Embryonic facial prominence (tissue), 1 donor: Measurements from ENCODE around the gene FUT1.

Source experiments
- DNase-seq: peaks from one replicate; pipeline ENCODE4 v3.0.0-alpha.2; 2016; ENCODE audit errors: extremely low spot score

Gene FUT1

GRCh38 chr19:48741129-48741999 is 11.1 kb downstream of the FUT1 start:
- DNase-seq, result no peak

- no peak for DNase-seq
Observed at GRCh38 chr19:48740164-48740972, 12.1 kb downstream of the FUT1 start, which contains the start of gene RASIP1. Gene RASIP1, minus strand, starts transcription at chr19:48740610. Its CDS starts 328 bp downstream, at chr19:48740282.

DNA sequence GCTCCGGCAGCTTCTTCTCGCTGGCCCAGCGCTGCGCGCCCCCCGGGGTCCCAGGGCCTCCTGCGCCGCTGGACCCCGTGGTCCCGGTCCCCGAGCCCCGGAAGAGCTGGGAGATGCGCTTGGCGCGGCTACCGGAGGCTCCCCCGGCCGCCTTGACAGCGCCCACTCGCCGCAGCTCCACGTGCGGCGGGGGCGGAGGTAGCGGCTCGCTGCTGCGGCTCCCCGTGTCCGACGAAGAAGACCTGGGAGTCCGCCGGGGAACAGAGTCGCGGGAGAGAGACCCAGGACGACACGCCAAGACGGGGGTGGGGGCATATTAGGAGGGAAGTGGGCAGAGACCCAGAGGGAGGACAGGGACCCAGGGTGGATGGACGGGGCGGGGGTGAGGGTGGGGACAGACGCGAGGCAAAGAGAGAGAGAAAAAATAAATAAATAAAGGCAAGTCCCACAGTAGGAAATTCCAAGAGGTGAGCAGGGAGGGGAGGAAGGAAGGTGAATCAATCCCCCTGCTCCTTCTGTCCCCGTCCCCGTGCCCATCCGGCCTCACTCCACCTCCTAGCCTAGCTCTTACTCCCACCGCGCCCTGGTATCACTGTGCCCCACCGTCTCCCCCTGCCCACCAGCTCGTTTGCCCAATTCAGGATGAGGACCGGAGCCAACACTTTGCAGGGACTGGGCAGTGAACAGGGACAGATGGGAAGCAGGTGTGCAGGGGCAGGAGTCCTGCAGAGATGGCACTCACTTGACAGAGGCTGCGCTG is 12.9 kb downstream of the FUT1 start:
- DNase-seq, result no peak

DNA sequence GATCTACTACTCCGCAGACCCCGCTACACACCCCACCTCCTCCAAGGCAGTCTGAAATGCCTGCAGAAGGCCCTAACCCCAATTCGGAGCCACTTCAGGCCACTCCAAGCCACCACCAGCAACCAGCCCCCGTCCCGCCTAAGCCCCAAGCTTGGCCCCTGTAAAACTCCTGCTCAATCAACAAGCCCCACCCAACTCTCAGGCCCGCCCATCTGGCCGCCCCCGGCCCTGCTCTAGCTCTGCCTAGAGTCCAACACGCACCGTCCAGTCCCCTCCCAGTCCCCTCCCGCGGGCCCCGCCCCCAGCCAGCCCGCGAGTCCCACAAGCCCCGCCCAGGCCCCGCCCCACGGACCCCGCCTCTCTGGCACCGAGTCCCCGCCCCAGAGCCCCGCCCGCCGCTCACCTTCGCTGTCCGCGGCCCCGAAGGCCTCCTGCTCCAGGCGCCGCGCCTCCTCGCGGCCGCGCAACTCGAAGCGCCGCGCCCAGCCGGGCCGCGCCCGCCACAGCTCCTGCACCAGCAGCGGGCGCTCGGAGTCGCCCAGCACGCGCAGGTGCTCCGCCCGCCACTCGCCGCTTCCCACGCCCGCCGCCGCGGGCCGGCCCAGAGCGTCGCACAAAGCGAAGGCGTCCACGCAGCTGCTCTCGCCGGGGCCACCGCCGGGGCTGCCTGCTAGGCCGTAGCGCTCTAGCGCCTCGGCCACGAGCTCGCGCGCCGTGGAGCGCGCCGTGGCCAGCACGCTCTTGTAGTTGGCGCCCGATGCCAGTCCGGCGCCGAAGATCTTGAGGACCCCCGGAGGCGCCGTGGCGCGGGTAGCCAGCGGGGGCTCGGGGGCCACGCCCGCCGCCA is 13.7 kb downstream of the FUT1 start:
- peak; percentile 55 for DNase-seq

DNA sequence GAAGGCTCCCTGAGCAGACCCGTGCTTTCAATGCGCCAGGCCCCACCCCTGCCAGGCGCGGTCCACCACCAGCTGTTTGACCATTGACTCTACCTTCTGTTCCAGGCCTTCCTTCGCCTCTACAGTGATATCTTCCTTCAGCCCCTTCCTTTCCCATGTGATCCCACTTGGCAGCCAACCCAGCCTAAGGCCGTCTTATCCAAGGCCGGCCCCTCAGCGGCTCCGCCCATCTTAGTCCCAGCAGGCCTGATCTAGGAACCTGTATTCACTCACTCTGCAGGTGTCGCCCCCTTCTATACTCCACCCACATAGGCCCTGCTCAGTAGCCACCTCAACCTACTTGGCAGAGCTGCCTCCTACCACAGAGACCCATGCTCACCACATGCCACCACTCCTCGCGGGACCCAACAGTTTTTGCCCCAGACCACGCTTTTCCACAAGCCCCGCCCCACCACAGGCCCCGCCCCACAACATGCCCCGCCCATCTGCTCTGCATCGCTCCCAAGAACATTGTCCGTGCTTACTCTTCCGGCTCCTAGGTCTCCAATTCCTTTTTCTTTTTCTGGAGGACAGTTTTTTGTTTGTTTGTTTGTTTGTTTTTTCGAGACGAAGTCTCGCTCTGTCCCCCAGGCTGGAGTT is 15.0 kb downstream of the FUT1 start:
- DNase-seq, result no peak

DNA sequence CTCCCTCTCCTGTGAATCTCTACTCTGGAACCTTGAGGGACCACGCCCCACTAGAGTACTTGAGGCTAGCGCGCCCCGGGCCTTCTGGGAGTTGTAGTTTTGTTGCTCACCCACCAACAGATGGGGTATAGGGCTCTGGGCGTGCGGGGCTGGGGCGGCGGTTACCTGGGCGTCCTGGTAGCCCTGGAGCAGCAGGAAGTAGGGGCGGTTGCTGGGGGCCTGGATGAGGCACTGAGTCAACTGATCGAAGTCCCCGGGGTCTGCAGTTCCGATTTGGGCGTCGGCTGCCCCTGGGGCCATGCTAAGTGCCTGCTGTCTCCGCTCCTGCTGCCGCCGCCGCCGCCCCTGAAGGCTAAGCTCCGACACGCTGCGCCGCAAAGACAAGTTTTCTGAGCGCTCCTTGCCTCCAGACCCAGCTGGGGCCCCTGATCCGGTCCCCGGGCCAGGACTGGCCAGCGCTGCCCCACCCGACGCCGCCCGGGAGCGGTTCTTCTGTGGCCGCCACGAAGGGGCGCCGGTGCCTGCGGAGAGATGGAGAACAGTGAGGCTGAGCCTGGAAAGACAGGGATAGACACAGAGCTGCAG is 17.3 kb downstream of the FUT1 start:
- no peak for DNase-seq

- no peak for DNase-seq
Observed at GRCh38 chr19:48734625-48735024, 17.8 kb downstream of the FUT1 start.

GRCh38 chr19:48731452-48731851 is 21.0 kb downstream of the FUT1 start:
- DNase-seq, result no peak

DNA sequence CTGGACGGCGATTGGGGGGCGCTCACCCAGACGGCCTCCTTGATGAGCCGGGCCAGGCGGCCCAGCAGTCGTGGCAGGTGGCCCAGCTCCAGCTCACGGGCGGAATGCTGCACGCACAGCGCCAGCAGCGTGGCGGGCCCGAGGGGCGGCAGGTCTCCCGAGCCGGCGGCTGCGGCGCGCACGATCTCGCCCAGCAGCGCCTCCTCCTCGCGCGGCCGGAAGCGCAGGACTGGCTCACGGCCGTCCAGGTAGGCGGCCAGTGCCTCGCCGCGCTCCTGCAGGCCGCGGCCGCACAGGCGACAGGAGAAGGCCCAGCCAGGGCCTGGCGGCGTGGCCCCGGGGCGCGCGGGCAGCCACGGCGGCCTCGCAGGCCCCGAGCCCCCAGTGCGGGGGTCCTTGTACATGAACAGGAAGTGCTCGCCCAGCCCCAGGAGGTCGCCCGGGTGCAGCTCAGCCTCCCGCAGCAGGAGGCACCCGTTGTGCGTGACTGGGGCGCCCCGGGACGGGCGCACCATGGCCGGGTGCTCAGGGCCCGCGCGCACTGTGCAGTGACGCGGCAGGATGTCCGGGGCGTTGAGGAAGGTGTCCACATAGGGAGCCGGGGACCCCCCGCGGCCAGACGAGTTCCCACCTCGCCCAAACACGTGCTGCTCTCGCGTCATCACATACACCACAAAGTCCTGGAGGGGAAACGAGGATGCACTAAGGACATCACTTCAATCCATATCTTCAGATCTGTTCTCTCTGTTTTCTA is 23.4 kb downstream of the FUT1 start:
- DNase-seq, result no peak

DNA sequence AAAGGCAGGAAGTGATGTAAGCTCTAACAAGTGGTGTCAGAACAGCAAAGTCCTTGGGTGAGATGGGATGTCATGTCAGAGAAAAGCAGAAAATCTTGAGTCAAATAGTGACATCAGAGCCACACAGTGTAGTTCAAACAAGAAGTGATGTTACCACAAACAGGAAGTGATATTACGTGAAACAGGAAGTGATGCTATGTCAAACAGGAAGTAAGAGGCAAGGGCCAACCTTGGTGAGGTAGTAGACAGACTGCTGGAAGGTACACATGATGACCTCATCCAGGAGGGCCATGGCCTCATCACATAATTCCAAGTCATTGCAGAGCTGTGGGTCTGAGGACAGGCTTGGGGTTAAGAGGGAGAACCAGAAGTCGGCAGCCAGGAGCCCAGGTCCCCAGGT is 25.9 kb downstream of the FUT1 start:
- DNase-seq, result no peak

DNA sequence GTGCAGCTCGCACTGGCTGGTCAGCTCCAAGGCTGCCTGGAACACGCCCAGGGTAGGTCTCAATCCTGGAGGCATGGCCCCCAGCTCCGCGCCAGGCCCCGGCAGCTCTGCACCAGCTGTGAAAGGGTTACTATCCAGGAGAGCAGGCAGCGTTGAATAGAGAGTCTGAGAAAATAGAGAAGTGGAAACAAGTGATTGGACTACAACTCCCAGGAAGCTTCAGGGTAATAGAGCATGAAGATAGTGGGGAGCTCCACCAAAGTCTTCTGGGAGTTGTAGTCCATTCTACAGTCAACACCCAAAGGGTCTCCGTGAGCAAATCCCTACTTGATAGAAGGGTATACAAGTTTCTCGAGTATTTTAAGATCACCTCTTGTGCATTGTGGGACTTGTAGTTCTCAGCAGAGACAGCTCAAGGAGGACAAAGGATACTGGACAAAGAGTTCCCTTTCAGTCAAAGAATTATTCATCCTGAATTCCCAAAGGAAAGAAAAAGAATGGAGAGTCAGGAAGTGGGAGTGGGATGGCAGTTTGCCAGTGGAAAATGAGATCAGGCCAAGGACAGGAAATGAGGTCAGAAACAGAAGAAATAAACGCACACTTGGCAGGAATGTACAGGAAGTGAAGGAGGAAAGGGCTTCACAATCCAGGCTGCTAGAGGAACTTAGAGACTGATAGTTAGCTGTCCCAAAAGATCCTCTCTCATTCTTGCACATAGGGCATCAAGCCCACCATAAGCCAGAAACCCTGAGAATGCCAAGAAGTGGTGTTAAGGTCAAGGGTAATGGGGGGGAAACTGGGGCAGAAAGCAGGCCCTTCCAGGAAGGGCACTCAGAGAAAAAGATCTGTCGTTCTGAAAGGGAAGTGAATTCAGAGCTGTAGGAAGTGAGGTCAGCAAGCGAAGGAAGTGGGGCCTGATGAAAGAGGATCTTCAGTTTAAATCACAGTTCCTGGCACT is 27.4 kb downstream of the FUT1 start:
- DNase-seq, result peak; percentile 76

DNA sequence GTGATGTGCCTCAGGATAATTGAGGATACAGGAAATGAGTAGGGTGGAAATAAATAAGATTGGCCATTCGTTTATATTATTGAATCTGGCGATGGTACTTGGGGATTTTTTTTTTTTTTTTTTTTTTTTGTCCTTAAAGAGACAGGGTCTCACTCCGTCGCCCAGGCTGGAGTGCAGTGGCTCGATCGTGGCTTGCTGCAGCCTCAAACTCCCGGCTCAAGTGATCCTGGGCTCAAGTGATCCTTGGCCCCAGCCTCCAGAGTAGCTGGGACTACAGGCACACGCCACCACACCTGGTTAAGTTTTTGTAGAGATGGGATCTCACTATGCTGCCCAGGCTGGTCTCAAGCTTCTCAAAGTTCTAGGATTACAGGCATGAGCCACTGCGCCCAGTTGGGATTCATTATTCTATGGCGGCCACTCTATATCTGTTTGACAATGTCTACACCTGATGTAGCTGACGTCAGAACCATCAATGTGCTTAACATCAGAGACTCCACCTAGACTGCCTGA is 30.2 kb downstream of the FUT1 start:
- DNase-seq, result no peak

GRCh38 chr19:48720613-48721296 is 31.7 kb downstream of the FUT1 start:
- peak; percentile 99 for DNase-seq

GRCh38 chr19:48720251-48720612 is 32.2 kb downstream of the FUT1 start:
- no peak for DNase-seq

DNA sequence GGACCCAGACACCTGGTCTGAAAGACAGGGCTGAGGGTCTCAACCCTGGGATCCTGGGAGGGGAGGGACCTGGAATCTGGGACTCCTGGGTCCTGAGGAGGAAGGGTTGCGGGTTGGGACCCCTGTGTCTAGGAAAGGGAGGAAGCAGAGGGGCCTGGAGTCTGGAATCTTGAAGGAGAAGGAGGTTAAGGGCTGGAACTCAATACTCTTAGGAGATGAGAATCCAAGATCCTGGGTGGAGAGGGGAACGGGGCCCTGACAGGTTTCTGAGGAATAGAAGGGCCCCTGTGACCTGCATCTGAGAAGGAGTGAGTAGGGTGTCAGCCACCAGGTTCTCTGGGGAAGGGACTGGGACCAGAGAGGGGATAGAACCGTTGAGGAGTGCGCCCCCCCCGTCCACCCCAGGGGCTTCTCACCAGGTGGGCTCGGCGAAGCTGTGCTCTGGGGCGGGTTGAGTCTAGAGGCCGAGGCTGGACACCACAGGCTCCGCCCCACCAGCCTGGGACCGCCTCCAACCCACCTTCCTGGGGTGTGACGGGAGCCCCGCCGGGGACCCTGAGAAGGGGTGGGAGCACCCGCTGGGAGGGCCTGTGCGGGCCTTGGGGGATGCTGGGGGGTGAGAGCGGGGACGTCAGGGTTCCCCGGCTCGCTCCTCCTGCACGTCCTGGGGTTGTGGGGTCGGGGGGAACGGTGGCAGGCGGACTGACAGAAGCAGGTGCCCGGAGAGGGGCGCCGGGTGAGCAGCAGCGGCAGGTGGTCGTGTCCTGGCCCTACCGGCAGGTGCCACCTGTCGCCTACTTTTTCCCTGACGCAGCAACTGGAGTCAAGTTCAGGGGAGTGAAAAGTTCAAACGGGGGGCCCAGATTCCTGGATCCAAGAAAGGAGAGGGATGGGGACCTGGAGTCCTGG is 32.9 kb downstream of the FUT1 start, which contains the start of gene MAMSTR:
TSS of gene MAMSTR (minus strand) at position 463 of the 909 bp plus-strand sequence. CDS start 694 bp downstream, outside the sequence.
- no peak for DNase-seq

GRCh38 chr19:48718711-48719231 is 33.7 kb downstream of the FUT1 start:
- no peak for DNase-seq
